ENCODE data around the gene FMO5.

- no peak for TF ChIP-seq CTCF (IDR thresholded peaks at IDR 0.05)
- no peak for TF ChIP-seq POLR2A (IDR thresholded peaks at IDR 0.05)
- TF ChIP-seq POLR2AphosphoS5 (IDR thresholded peaks at IDR 0.05): no peak
Observed at GRCh38 chr1:147208619-147209018, 16.5 kb downstream of the FMO5 start.
